Liver (tissue), 9 donors: ENCODE data around the gene ACOT8. TPM values are rescaled to one million over a fixed set of nuclear protein-coding genes. Genes with fewer than 3 reads are reported as not detected.

Source experiments
- DNase-seq: peaks from one replicate; pipeline ENCODE4 v3.0.0-alpha.2; 2017; ENCODE audit warnings: low spot score
- H3K27ac ChIP-seq, 2 donors: one replicate each; pipeline ENCODE4 v1.7.0; 2013; ENCODE audit warnings: inconsistent platforms in 2 of 2, low read length in 2 of 2, control low read depth in 1 of 2, low read depth in 1 of 2, mild to moderate bottlenecking in 1 of 2
- H3K27me3 ChIP-seq, 4 donors: one replicate each; pipeline versions ENCODE4 v1.6.1 to v1.7.0; 2013; ENCODE audit warnings: low read length in 3 of 4, inconsistent platforms in 1 of 4, mild to moderate bottlenecking in 1 of 4, moderate library complexity in 1 of 4; ENCODE audit not compliant: control insufficient read depth in 4 of 4, insufficient read depth in 4 of 4
- H3K36me3 ChIP-seq, 4 donors: one replicate each; pipeline versions ENCODE4 v1.6.1 to v1.7.0; 2013; ENCODE audit warnings: low read length in 3 of 4, mild to moderate bottlenecking in 3 of 4, low read depth in 1 of 4, moderate library complexity in 1 of 4; ENCODE audit not compliant: control insufficient read depth in 4 of 4, insufficient read depth in 3 of 4
- H3K4me1 ChIP-seq, 4 donors: one replicate each; pipeline versions ENCODE4 v1.6.1 to v1.7.0; 2013; ENCODE audit warnings: low read length in 3 of 4, mild to moderate bottlenecking in 3 of 4, moderate library complexity in 1 of 4; ENCODE audit not compliant: control insufficient read depth in 4 of 4, insufficient read depth in 4 of 4
- H3K4me3 ChIP-seq, 3 donors: one replicate each; pipeline versions ENCODE4 v1.6.1 to v1.7.0; 2013; ENCODE audit warnings: low read length in 3 of 3, control low read depth in 1 of 3, low read depth in 1 of 3, mild to moderate bottlenecking in 1 of 3
- H3K9ac ChIP-seq, 2 donors: one replicate each; pipeline ENCODE4 v1.7.0; 2013; ENCODE audit warnings: low read length in 2 of 2, mild to moderate bottlenecking in 2 of 2, moderate library complexity in 2 of 2, control low read depth in 1 of 2, low read depth in 1 of 2
- H3K9me3 ChIP-seq, 4 donors: one replicate each; pipeline versions ENCODE4 v1.6.1 to v1.7.0; 2013; ENCODE audit warnings: low read length in 3 of 4; ENCODE audit not compliant: control insufficient read depth in 4 of 4
- GABPA ChIP-seq, 2 donors: IDR thresholded peaks in 1 of 2; conservative IDR thresholded peaks in 1 of 2; 2 replicates each; pipeline ENCODE4 v1.6.1; 2016; ENCODE audit warnings: antibody characterized with exemption in 2 of 2, mild to moderate bottlenecking in 1 of 2, moderate library complexity in 1 of 2
- HNF4A ChIP-seq, 2 donors: conservative IDR thresholded peaks; 2 replicates each; pipeline ENCODE4 v1.6.1; 2016; ENCODE audit warnings: antibody characterized with exemption in 2 of 2, mild to moderate bottlenecking in 2 of 2
- HNF4G ChIP-seq: IDR thresholded peaks from 2 replicates; pipeline ENCODE4 v1.6.1; 2016; ENCODE audit warnings: antibody characterized with exemption
- JUND ChIP-seq, 2 donors: IDR thresholded peaks; 2 replicates each; pipeline ENCODE4 v1.6.1; 2016; ENCODE audit warnings: antibody characterized with exemption in 2 of 2
- NR2F2 ChIP-seq: IDR thresholded peaks from 2 replicates; pipeline ENCODE4 v1.6.1; 2016; ENCODE audit warnings: antibody characterized with exemption
- RAD21 ChIP-seq, 2 donors: IDR thresholded peaks; 2 replicates each; pipeline ENCODE4 v1.6.1; 2016; ENCODE audit warnings: antibody characterized with exemption in 2 of 2, mild to moderate bottlenecking in 2 of 2
- REST ChIP-seq: IDR thresholded peaks from 2 replicates; pipeline ENCODE4 v1.6.1; 2016; ENCODE audit warnings: antibody characterized with exemption, mild to moderate bottlenecking
- RXRA ChIP-seq, 2 donors: IDR thresholded peaks; 2 replicates each; pipeline ENCODE4 v1.6.1; 2017 to 2018; ENCODE audit warnings: antibody characterized with exemption in 2 of 2, mild to moderate bottlenecking in 1 of 2
- SP1 ChIP-seq: IDR thresholded peaks from 2 replicates; pipeline ENCODE4 v1.6.1; 2018; ENCODE audit warnings: antibody characterized with exemption, mild to moderate bottlenecking
- TAF1 ChIP-seq: conservative IDR thresholded peaks from 2 replicates; pipeline ENCODE4 v1.6.1; 2016; ENCODE audit warnings: antibody characterized with exemption, mild to moderate bottlenecking
- YY1 ChIP-seq: IDR thresholded peaks from 2 replicates; pipeline ENCODE4 v1.6.1; 2016; ENCODE audit warnings: antibody characterized with exemption, mild to moderate bottlenecking
- WGBS: extraction: QIAGEN DNeasy Blood & Tissue Kit; methylation state at CpG from one replicate; pipeline ENCODE4 v1.1.7; 2013; 5-methylcytosine and 5-hydroxymethylcytosine counted together
- polyA plus RNA-seq, 2 donors: library from polyadenylated mRNA; stranded (reverse) in 1 of 2; unstranded in 1 of 2; fragments of 200-250 nt in 1 of 2; fragments of >200 nt in 1 of 2; fragmentation: Nextera tagmentation in 1 of 2; extraction: Ambion mirVana in 1 of 2; gene quantifications; one replicate each; pipeline versions ENCODE4 v1.2.1 to v1.2.3, GENCODE V29; 2013 to 2015
- total RNA-seq, 2 donors: library from RNA; depleted of rRNA; stranded (reverse); fragments of >200 nt; gene quantifications; one replicate each; pipeline ENCODE4 v1.2.3, GENCODE V29; 2014
- donor health status: healthy.
- donor health status: healthy.
- donor health status: healthy.
- donor health status: healthy.
- donor health status: healthy.

The ACOT8 gene
- total and polyA plus RNA-seq, 4 donors = 24.4 to 27.1 (median 24.5) TPM

GRCh38 chr20:45817376-45818194, 39.6 kb downstream of the ACOT8 start:
- no peak for DNase-seq
- H3K9me3 ChIP-seq = no peaks in the 10 kb centered on the region
- peaks cover 0 to 4% (median 1%) of the 10 kb centered on the region in 4 donors for H3K27me3 ChIP-seq
- no peak overlapping the region for H3K27ac ChIP-seq
- 68% methylated on average over 9 of the region's 9 CpGs for WGBS
- H3K4me1 ChIP-seq = peaks cover 0 to 6% (median 2%) of the 10 kb centered on the region in 4 donors
- H3K36me3 ChIP-seq = no peaks in the 10 kb centered on the region
- no peak overlapping the region for H3K9ac ChIP-seq
- no peak for TF ChIP-seq TAF1
- no peak overlapping the region for H3K4me3 ChIP-seq

GRCh38 chr20:45816951-45817350, 40.2 kb downstream of the ACOT8 start:
- no peak overlapping the region for H3K4me3 ChIP-seq
- 97% methylated on average over 3 of the region's 3 CpGs for WGBS
- H3K27ac ChIP-seq = no peak overlapping the region
- TF ChIP-seq TAF1 (no peak), HNF4G (no peak), NR2F2 (no peak), JUND (IDR thresholded peaks at IDR 0.05) (no peak), HNF4A (conservative IDR thresholded peaks at IDR 0.05) (no peak), RXRA (IDR thresholded peaks at IDR 0.05) (no peak), YY1 (no peak), SP1 (no peak), REST (no peak), GABPA (IDR thresholded peaks at IDR 0.05 in 1 of 2, conservative IDR thresholded peaks at IDR 0.05 in 1 of 2) (no peak), RAD21 (IDR thresholded peaks at IDR 0.05) (no peak)
- no peaks in the 10 kb centered on the region for H3K36me3 ChIP-seq
- no peak for DNase-seq
- peaks cover 0 to 12% (median 6%) of the 10 kb centered on the region in 4 donors for H3K4me1 ChIP-seq
- H3K27me3 ChIP-seq = peaks cover 0 to 2% (median 0%) of the 10 kb centered on the region in 4 donors
- H3K9me3 ChIP-seq = no peaks in the 10 kb centered on the region
- H3K9ac ChIP-seq = no peak overlapping the region

GRCh38 chr20:45814314-45814713, 42.9 kb downstream of the ACOT8 start:
- Histone ChIP-seq H3K4me3 (no peak overlapping the region), H3K36me3 (peaks cover 0 to 21% (median 17%) of the 10 kb centered on the region in 4 donors), H3K9ac (no peak overlapping the region), H3K27me3 (no peaks in the 10 kb centered on the region), H3K4me1 (peaks cover 0 to 13% (median 7%) of the 10 kb centered on the region in 4 donors), H3K27ac (no peak overlapping the region), H3K9me3 (no peaks in the 10 kb centered on the region)
- no peak for DNase-seq
- TF ChIP-seq YY1 (no peak), RAD21 (IDR thresholded peaks at IDR 0.05) (no peak)
- WGBS = 89% methylated on average over 3 of the region's 3 CpGs
